ENCODE measurements around the gene MOCS1.

The MOCS1 gene

GRCh38 chr6:39901116-39901655, 33.1 kb downstream of the MOCS1 start:
- DNase-seq, result no peak

DNA sequence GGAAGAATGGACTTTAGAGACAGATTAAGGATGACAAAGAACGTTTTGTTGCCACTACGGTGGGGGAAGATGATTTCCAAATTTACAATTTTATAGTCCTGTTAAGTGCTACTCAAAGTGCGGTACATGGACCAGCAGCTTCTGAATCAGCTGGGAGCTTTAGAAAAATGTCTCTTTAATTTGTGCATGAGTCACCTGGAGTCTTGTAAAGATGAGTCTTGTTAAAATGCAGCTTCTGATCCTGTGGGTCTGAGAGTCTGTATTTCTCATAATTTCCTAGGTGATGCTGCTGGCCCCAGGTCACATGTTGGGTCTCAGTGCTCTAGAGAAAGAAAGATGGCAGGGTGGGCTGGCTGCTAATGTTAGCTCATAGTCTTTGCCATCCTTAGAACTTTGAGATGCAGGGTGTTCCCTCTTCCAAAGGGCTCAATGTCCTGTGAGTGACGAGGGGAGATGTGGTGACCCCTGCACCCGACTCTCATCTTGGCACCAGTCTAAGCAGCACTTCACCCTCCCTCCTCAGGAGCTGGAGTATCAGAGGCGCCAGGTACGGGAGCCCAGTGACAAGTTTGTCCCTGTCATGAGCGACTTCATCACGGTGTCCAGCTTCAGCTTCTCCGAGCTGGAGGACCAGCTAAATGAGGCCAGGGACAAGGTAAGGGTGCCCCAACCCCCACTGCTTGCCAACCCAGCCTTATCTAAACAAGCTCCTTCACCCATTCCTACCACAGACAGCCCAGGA, 34.5 kb downstream of the MOCS1 start:
- DNase-seq, result no peak

DNA sequence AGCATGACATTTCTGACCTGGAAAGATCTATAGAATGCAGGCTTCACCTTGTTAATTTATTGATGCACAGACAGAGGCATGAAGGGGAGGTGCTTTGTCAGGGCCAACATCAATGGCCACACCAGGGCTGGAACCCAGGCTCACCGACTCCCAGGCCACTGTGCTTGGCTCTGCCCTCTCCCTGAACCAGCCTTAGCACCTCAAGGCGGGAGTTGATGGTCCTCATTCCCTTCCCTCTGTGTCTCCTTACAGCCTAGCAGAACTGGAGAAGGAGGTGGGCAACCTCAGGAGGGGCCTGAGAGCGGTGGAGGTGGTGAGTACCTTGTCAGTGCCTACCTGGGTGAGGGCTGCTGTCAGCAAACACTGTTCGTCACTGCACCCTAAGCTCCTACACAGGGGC, 35.6 kb downstream of the MOCS1 start:
- DNase-seq, result no peak

GRCh38 chr6:39897698-39898097, 36.6 kb downstream of the MOCS1 start:
- DNase-seq, result no peak

DNA sequence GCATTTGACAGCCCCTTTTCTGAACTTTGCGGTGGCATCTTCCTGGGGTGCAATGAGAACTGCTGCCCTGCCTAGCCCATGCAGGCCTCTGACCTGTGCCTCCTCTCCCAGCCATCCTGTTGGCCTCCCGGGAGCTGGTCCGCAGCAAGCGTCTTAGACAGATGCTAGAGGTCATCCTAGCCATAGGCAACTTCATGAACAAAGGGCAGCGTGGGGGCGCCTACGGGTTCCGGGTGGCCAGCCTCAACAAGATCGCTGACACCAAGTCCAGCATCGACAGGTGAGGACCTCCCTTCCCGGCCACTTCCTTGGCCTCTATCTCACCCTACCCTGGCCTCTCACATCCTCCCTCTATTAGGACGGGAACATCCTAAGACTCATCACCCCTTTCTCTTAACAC, 37.6 kb downstream of the MOCS1 start:
- DNase-seq, result no peak

DNA sequence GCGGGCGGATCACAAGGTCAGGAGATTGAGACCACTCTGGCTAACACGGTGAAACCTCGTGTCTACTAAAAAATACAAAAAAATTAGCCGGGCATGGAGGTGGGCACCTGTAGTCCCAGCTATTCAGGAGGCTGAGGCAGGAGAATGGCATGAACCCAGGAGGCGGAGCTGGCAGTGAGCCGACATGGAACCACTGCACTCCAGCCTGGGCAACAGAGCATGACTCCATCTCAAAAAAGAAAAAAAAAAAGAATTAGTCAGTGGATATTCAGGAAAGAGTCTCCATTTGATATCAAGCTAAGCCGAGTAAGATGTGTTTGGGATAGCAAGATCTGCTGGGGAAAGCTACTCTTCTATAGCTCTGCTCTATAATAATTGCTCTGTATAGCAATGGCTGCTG, 41.0 kb downstream of the MOCS1 start:
- no peak for DNase-seq

DNA sequence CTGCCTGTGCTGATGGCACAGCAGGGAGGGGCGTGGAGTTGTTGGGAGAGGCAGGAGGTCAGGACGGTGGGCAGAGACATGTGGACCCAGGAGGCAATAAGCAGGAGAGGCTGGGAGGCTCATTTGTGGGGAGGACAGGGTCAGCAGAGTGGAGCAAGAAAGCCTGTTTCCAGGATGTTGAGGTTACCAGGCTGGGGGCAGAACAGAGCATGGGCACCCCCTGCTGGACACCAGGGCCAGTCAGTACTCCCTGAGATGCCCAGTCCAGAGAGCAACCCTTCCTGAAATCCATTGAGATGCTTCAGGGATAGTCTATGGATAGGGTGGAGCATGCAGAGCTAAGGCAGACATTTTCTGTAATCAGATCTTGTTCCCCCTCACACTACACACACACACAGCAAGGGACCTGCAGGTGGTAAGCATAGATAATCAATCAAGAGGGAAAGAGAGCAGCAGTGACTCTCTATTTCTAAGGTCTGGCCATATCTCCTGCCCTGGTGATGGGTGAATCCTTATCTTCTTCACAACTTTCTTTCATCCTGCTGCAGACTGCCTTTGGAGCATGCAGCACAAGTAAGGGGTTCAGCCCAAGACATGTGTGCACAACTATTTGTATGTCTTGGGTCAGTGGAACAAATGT, 41.7 kb downstream of the MOCS1 start:
- DNase-seq, result peak; percentile 23

DNA sequence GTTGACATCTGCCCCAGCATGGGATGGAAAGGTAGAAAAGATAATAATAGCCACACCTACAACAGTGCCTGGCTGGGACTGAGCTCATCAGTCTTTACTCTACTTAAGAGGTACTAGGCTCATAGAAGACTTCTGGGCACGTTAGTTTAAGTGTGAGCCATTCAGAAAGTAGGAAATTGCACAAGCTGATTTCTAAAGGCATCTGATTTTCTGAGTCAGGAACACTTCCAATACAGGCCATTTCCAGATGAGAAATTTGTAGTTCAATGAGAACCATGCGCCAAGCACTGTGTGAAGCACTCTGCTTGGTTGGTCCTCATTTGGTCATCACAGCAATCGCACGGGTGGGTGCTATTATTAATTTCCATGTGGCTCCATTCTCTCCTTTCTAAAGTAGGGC, 42.3 kb downstream of the MOCS1 start:
- no peak for DNase-seq

DNA sequence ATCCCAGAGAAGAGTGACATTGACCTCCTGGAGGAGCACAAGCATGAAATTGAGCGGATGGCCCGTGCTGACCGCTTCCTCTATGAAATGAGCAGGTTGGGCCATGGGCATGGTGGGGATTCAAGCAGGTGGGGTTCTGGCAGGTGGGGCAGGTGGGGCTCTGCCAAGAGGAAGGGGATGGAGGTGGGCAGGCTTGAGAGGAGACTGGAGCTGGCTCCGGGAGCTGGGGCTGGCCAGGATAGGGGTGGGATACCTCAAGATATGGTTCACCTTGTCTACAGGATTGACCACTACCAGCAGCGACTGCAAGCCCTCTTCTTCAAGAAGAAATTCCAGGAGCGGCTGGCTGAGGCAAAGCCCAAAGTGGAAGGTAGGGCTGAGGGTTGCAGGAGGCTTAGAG, 42.9 kb downstream of the MOCS1 start:
- DNase-seq, result no peak

GRCh38 chr6:39889229-39889628, 45.0 kb downstream of the MOCS1 start:
- DNase-seq, result no peak

DNA sequence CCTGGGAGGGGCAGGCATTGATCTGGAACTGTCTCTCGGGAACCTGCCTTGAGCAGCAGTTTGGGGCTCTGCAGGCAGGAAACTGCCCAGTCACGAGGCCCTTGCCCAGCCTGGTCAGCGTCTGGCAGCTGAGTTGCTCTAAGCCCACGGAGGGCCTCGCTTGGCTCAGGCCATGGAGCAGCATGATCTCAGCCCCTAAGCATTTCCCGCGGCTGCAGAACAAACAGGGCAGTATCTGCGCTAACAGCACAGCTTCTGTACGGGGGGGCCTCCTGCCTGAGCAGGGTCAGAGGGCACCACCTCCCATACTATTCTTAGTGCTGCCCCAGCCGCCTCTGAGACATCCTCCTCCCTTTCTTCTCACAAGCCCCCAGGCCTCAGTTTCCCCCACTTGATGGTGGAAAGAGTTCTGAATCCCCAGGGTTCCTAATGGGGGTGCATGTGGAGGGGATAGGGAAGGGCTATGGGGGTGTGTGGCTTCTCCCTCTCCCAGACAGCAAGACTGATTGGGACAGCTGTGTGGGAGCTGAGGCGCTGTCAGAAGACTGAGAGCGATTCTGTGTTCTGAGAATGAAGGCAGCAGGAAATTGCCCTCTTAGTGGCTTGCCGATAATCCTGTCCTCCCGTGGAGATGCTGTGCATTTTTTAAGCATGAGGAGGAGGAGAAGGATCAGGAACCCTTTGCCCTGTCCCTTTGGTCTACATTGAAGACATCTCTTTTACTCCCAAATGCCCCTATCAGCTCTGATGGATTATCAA, 46.4 kb downstream of the MOCS1 start:
- no peak for DNase-seq

DNA sequence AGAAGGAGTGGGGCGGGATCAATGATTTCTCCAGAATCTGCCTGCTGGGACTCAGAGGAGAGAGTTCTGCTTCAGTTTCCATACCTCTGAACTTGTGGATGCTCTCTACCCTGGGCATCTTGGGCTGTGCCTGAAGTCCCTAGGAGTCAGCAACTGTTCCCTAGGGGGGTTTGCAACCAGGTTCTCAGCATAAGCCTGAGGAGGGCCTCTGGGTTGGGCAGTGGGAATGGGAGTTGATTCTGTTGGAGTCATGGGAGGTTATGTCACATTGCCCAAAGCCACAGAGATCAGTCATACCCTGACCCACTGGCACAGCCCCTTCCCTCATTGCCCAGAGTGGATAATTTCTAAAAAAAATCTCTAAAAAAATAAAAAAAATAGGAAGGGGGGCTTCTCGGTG, 47.4 kb downstream of the MOCS1 start:
- no peak for DNase-seq

DNA sequence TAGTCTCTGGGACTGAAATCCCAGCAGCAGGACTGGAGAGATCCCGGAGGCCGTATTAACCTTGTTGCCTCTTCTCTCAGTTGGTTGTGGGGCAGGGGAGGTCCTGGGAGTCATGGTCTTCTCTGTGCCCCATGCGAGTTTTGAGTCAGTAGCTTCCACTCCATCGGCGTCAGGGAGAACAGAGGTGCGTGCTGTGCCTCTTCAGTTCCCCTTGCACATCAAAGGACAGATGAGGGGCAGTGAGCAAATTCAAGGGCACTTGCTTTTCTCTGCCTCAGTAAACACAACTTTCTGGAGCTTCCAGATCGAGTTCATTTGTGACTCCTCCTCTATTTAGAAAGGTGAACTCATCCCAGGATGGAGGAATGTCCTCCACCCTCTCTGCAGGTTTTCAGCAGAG, 48.6 kb downstream of the MOCS1 start:
- DNase-seq, result no peak

DNA sequence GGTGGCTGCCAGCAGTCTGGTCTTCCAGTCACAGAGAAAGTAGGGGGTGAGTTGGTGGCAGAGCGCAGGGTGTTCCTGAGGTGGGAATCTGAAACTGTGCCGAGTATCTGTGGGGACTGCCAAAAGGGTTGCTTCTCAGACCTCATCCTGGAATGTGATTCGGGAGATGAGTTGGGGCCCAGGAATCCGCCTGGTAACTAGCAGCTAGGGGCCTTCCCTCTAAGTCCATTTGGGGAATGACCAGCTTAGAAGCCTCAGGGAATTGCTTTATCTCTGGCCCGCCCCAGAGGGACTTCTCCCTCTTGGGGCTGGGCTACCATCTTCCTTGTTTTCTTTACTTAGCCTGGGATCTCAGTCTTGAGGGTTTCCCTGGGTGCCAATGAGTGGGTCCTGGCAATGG, 49.6 kb downstream of the MOCS1 start:
- DNase-seq, result no peak

- DNase-seq, result no peak
Observed at GRCh38 chr6:39882531-39882899, 51.7 kb downstream of the MOCS1 start.

GRCh38 chr6:39881851-39882530, 52.3 kb downstream of the MOCS1 start:
- DNase-seq, result no peak

DNA sequence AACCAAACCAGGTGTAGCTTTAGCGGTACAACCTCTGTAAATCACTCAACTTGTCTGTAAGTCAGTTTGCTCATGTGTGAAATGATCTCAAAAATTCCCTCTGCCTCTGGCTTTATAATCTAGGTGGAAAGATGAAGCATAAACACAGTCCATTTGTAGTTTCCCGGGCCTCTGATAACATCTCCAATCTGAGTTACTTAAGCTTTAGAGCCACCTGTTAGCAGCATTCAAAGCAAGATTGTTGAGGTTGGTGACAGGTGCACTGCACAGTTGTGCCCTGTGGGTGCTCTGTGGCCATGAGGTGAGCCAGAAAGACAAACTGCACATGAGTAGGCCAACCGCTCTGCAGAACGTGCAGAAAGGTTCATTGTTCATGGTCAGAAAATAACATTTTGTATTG, 53.7 kb downstream of the MOCS1 start:
- DNase-seq, result no peak

DNA sequence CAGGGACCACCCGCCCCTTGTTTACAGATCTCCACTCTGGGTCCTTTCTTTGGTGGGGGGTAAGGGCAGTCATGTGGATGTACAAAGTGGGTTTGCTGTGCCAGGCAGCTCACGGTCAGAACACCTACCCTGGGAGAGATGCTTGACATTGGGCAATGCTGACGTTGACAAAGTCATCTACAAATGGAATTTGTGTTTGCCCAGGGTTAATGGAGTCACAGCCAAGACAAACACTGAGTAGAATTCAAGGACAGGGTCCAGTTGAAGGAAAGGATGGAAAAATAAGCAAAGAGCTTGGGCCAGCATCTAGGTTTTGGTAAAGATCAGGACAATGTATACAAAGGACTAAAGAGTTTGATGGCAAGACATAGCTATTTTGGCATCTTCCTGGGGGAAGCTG, 54.7 kb downstream of the MOCS1 start:
- DNase-seq, result no peak

DNA sequence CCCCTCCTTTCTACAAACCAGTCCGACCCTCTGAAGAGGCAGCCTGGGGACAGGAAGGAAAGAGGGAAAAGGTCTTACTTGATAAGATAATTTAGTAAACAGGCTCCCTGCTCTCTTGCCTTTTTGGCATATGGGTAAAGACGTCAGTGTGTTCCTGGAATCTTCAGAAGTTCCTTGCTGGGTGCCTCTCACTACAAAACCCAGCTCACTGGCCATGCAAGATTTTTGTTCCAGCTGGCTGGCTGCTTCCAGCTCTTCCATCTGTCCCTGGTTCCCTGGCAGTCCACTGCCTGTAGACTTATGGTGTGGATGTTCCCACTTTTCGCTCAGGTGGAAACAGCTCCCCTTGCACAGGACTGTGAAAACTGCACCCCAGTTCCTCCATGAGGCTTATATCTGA, 57.4 kb downstream of the MOCS1 start:
- DNase-seq, result no peak

DNA sequence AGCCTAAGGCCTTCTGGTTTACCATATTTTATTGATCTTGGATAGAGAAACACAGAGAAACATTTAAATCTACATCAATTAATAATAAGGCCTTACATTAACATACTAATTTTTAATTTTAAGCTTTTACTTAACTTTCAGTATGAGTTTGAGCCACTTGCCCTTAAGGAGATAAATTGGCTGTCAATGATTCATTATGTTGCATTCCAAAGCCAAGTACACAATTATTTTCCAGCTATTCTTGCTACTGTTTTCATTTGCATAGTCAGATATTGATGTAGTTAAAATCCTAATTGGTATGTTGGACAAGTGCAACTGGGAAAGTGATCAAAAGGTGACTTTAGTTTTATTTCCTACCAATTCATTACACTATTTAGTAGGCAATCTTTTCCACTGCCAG, 58.2 kb downstream of the MOCS1 start:
- DNase-seq, result no peak

DNA sequence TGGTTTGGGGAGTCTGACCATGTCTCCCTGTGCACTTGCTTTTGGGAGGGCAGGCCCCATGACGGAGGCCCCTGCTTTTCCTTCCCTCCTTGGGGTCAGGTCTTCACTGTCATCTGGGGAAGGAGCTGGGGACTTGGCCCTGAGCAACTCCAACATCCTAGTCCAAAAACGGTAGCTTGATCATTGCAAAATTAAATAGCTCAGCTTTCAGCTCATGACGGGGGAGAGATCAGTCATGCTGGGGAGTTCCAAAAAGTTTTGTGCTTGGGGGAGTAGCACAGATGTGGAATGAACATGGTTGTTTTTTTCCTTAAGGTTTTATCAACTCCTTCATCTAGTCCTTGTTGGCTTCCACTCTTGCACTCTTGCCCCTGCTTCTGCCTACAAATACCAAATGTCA, 60.8 kb downstream of the MOCS1 start:
- no peak for DNase-seq

- DNase-seq, result no peak
Observed at GRCh38 chr6:39870950-39871349, 63.3 kb downstream of the MOCS1 start.

GRCh38 chr6:39867592-39867991, 66.7 kb downstream of the MOCS1 start:
- peak; percentile 83 for DNase-seq

Measured in NCI-H526 treated with DMSO at 0.1 percent for 48 hours (cell line).